HG02759 (cell line): Measurements from ENCODE around the gene CTBP2.

Experiments
- ATAC-seq: cut with Tn5 transposase; IDR thresholded peaks from one replicate; pipeline ENCODE4 v1.9.1; 2021; ENCODE audit warnings: mild to moderate bottlenecking, moderate library complexity; ENCODE audit not compliant: unreplicated experiment

The CTBP2 gene

DNA sequence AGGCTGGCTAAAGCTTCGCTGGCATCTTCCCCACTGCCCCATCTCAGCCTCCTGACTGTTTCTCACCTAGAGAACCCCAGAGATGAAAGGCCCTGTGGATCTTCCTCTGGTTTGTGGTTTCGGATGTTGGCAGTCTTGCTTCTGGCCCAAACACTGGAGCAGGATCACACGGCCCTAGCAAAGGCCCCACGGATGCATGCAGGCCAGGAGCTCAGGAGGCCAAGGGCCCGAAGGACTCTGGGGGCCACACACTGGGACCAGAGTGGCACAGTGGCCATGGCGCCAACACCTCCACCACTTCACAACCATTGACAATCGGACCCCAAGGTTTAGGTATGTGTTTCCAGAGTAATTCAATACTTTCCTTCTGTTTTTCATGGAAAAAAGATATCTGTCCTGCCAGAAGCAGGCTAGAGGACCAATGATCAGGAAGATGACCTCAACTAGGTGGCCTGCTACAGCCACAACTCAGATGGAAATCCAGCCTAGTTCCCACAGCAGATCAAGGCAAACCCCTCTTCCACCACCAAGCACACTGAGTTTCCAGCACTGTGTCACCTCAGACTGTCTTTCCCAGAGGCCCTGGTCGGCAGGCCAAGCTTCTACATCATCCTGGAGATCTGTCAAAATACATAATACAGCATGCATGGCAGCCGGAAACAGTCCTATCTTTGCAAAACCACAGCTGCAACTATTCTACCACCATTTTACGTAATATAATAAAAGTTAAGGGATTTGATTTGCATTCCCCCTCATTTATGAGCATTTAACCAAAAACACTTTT is 53.0 kb downstream of the CTBP2 start:
- ATAC-seq: no peak

GRCh38 chr10:125106586-125106985 is 53.8 kb downstream of the CTBP2 start:
- no peak for ATAC-seq

DNA sequence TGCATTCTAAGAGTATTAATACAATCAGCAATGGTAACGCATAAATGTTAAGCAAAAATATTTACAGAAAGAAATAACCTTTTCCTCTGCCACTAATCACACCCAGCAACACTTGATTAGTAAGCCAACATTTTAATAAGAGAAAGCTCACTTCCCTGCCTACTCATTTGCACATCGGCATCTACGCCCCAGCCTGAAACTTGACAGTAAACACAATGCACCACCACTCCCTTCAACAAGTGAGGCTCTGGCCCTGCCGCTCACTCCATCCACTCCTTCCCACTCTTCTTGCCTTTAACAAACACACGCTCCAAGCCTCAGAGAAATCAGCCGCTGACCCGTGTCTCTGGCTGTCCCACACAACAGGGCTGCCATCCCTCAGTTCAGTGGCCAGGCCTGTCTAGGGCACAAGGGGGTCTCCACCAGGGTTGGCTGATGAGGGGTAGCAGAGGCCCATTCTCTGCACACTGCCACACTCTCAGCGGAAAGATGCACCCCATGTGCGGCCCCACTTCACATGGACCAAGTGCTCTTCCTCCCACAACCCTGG is 54.6 kb downstream of the CTBP2 start:
- no peak for ATAC-seq

DNA sequence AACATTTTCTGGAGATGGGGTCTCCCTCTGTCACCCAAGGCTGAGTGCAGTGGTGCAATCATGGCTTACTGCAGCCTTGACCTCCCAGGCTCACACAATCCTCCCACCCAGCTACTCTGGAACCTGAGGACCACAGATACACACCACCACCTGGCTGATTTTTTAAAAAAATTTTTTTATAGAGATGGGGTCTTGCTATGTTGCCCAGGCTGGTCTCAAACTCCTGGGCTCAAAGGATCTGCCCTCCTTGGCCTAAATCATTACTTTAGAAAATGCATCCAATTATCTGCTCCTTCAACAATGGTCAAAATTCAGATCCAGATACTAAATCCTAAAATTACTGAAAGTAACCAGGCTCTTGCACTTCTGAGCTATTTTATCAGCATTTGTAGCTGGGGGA is 55.2 kb downstream of the CTBP2 start:
- no peak for ATAC-seq

GRCh38 chr10:125104559-125104958 is 55.8 kb downstream of the CTBP2 start:
- ATAC-seq: no peak

DNA sequence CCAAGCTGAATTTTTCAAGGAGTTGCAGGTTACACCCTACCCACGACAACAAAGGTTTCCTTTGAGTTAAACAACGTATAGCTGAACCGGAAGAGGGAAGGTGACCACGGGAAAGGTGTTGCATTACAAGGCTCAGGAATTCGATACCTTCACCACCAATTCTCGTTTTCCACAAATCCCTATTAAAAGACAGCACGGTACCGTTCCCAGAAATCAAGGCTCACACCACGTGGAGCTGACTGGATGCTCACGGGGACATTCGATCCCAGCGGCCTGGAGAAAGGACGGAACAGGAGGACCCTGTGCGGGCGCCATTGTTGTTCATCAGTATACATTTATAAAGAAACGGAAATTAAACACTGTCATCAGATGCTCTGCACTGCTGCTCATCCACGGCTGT is 56.4 kb downstream of the CTBP2 start:
- ATAC-seq: no peak

- ATAC-seq: no peak
Observed at GRCh38 chr10:125103466-125103865, 56.9 kb downstream of the CTBP2 start.

- no peak for ATAC-seq
Observed at GRCh38 chr10:125102821-125103220, 57.5 kb downstream of the CTBP2 start.

DNA sequence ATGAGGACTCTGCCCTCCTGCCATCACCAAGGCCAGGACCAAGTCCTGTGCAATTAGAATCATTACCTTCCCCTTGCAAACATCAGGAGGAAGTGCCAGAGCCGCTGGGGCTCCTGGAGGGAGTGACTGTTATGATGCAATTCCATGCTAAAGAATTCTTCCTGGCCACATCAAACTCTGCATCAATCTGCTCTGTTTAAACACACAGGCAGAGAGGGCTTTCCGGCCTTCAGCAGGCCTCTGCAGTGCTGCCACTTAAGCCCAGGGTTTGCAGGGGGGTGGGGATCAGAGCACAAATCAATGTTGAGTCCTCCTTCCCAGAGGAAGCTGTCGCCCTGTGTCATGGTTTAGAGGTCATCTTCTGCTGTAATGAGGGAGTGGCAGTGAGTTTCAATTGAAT is 58.1 kb downstream of the CTBP2 start:
- ATAC-seq: no peak

DNA sequence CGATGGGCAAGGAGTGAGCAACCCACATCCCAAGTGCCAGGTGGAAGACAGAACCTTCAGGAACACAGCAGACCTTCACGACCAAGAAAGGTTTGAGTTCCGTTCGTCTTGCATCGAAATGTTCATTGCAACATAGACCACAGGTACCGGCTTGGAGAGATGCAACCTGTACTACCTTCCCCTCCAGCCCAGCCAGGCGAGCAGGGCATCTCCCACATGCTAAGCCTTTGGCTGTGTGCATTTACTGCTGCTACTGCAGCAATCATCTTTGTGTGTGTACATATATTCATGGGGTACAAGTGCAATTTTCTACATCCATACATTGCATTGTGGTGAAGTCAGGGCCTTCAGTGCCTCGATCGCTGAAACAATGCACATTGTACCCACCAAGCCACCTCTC is 58.8 kb downstream of the CTBP2 start:
- ATAC-seq: no peak

GRCh38 chr10:125101049-125101448 is 59.3 kb downstream of the CTBP2 start:
- no peak for ATAC-seq

GRCh38 chr10:125097409-125098070 is 62.8 kb downstream of the CTBP2 start:
- no peak for ATAC-seq

DNA sequence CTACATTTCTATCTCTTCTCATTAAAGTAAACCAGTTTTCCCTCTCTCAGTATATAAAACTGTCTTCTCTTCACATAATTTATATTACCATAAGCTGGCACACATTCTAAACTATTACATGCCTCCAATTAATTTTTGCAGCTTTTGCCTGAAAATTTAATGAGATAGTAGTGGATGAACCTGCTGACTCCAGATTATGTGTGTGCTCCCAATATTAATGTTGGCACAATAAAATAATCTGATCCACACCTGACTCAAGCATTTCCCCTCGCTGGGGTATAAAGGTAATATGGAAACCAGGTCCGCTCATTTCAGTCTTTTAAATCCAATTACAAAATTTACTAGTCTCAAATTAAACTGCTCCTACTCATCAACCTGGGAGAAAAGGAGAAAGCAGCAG is 63.4 kb downstream of the CTBP2 start:
- ATAC-seq: no peak

DNA sequence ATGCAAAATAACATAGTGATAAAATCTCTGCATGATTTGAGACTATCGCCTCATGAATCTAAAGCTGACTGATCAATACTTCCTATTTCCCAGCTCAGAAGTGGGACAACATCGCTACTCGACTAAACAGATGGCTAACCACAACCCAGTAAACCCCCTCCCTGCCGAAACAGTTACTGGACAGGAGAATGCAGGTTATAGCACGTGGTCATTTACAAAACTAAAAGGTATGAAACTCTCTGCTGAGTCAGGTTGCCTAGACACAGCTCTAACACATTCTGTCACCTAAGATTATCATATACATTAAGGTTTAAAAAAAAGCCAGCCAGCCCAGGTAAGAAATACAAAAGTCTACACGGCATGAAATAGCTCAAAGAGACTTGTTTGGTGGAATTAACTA is 64.0 kb downstream of the CTBP2 start:
- ATAC-seq: no peak

GRCh38 chr10:125095776-125096175 is 64.6 kb downstream of the CTBP2 start:
- ATAC-seq: no peak

DNA sequence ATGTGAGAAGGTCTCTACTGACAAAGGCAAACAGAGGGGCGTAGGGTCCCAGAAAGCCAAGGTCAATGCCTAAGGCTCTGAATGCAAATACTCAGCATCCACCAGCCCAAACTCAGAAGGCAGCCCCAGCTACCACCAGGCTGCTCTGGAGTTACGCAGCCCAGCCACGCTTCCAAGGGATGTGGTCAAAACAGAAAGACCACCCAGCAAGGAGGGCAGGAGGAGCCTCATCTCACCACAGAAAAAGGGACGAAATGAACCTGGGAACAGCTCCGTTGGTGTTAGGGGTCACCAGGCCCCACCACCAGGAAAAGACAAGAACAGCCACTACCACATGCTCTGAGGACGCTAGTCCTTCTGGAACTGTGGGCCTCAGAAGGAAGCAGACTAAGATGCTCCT is 65.1 kb downstream of the CTBP2 start:
- ATAC-seq: no peak

DNA sequence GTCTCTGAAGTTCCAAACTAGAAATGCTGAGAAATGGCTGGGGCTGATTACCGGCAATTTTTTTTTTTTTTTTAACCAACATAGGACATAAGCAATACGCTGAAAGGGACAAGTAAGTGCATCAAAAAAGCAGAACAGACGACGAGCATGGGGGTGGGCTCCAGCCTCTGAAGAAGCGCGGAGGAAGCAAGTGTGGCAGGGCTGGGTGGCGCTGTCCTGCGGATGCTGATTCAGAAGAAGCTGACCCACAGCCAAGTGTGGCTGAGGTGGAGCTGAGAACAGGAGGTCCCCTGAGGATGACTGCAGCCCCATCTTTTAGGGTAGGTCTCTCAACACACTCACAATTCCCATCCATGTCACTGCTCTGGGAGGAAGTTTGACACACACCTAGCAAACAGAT is 65.6 kb downstream of the CTBP2 start:
- no peak for ATAC-seq

GRCh38 chr10:125093974-125094705 is 66.2 kb downstream of the CTBP2 start:
- ATAC-seq: no peak

DNA sequence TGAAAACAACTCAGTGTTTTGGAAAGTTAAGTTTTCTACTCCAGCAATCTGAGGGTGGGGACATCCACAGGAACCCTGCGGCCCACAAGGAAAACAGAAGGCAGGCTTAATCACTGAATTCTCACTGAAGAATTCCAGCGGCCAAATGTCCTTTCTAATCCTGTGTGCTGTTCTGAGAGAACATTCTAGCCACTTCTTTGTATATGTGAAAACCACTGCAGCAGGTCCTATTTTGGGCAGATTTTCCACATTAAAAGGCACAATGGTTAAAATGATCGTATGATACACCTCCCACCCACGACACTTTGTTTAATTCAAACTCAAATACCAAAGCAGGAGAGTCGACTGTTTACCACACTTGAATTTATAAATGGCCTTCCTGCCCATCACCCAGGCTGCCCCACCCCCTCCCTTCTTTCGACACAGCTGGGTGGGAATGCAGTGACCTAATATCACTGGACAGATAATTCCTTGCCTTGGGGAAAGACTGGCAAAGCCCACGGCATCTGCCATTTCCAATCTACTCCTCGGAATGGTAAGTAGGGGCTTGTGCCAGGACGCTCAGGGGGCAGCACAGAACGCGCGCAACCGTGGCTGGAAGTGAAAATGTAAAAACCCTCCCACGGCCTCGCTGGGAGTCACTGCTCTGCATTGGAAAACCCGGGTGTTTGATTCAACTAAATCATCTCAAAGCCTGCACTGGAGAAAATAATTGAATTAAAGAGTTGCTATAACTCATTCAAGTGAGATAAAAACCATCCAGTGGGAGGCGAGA is 67.0 kb downstream of the CTBP2 start:
- ATAC-seq: no peak

DNA sequence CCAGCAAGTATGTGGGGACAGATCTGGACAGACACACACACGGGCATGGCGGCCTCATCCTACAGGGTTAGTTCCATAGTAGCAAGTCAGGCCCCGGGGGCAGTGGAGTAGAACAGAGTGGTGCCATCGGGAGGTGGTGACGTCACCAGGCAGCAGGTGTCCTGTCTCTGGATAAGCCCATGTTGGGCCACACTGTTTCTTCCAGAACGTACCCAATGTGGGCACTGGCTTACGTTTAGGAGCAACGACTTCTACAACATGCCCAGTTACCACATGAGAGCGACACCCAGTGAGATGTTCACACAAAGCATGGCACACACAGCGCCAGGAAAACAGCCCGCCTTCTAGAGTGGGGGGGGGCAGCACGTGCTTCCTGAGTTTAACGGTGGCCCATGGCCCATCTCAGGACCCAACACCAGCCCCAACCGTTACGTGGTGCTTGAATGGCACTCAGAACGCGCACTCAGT is 67.8 kb downstream of the CTBP2 start:
- ATAC-seq: no peak

GRCh38 chr10:125091891-125092290 is 68.5 kb downstream of the CTBP2 start:
- ATAC-seq: no peak
